Epithelial cell of alveolus of lung (primary cell): ENCODE data around the gene NEK1. TPM values are rescaled to one million over a fixed set of nuclear protein-coding genes. Genes with fewer than 3 reads are reported as not detected.

ENCODE experiments used
- total RNA-seq: library from RNA; depleted of rRNA; stranded (reverse); fragments of >200 nt; gene quantifications from 2 replicates; pipeline ENCODE4 v1.2.1, GENCODE V29; 2015

The NEK1 gene, protein sequence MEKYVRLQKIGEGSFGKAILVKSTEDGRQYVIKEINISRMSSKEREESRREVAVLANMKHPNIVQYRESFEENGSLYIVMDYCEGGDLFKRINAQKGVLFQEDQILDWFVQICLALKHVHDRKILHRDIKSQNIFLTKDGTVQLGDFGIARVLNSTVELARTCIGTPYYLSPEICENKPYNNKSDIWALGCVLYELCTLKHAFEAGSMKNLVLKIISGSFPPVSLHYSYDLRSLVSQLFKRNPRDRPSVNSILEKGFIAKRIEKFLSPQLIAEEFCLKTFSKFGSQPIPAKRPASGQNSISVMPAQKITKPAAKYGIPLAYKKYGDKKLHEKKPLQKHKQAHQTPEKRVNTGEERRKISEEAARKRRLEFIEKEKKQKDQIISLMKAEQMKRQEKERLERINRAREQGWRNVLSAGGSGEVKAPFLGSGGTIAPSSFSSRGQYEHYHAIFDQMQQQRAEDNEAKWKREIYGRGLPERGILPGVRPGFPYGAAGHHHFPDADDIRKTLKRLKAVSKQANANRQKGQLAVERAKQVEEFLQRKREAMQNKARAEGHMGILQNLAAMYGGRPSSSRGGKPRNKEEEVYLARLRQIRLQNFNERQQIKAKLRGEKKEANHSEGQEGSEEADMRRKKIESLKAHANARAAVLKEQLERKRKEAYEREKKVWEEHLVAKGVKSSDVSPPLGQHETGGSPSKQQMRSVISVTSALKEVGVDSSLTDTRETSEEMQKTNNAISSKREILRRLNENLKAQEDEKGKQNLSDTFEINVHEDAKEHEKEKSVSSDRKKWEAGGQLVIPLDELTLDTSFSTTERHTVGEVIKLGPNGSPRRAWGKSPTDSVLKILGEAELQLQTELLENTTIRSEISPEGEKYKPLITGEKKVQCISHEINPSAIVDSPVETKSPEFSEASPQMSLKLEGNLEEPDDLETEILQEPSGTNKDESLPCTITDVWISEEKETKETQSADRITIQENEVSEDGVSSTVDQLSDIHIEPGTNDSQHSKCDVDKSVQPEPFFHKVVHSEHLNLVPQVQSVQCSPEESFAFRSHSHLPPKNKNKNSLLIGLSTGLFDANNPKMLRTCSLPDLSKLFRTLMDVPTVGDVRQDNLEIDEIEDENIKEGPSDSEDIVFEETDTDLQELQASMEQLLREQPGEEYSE (N-terminal part only)
- 5.1 and 5.3 TPM in 2 replicates for total RNA-seq

DNA sequence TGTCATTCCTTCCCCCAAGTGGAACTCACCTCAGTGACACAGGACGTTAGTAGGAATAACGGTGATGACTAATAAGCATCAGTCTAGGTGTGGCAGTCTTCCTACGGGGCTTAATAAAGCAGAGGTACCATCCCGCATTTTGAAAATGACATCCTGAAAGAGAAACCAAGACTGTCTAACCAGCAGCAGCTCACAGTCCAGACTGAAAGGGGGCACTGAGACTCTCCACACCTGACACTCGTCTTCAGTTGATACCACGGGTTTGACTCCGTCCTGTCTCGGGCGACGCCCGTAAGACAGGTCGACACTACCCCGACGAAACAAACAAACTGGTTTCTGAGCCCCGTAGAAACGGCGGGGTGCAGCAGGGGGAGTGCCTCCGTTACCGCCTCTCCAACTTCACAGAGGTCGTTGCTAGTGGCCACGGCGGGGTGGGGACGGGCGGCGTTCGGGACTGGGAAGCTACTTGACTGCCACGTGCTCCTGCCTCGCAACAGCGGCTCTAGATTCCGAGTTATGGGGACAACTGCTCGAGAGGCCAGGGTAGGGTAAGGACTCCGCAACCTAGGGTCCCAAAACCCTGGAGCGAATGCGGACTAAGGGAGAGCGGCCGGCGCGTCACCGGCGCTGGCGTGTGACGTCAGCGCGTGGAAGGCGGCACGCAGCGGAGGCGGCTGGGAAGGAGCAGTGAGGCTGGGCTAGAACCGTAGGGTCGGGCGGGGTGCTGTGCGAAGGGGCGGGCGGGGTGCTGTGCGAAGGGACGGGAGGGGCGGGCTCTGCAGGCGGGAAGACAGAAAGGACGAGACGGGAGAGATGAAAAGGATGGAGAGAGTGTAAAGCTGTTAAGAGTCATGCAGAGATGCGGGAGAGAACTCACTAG, at the start of gene NEK1:
TSS of gene NEK1 (minus strand) at position 593 of the 880 bp plus-strand sequence. CDS start 9,953 bp downstream, outside the sequence.

DNA sequence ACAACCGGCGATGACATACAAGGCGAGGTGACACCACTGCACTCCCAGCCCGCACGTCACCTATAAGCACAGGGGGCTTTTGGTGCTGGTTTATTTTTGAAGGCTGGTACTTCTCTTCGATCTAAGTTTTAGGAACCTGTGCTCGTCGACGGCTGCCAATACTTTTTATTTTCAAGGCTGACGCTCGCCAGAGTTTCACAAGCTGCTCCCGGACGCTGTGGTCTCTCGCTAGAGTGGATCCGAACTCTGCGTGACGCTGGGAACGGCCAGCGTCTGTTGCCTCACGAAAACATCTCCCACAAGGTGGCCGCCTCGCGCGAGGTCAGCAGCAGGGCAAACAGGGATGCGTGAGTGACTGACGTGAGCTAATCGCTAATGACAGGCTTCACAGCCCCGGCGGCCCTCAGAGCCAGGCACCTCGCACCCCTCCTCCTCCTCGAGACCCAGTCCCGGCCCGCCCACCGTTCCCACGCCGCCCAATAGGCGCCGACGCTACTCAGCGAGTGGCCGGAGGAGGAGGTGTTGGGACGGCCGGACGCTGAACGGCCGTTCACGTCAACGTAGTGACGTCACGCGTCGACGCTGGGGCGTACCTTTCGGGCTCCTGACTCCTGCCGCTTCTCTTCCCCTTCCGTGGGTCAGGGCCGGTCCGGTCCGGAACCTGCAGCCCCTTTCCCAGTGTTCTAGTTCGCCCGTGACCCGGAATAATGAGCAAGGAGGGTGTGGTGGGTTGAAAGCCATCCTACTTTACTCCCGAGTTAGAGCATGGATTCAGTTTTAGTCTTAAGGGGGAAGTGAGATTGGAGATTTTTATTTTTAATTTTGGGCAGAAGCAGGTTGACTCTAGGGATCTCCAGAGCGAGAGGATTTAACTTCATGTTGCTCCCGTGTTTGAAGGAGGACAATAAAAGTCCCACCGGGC, 7.8 kb upstream of the NEK1 start, which contains the start of gene CLCN3:
TSS of gene CLCN3 (plus strand) at position 621 of the 922 bp plus-strand sequence. CDS start 15,351 bp downstream, outside the sequence.

Other genes with a start within 250 kb of the NEK1 start
- 27.9 and 35.8 TPM in 2 replicates for gene CLCN3, start 8.0 kb upstream of the NEK1 start, total RNA-seq
- gene HPF1, start 145.4 kb upstream of the NEK1 start, total RNA-seq, result 31.5 and 52.9 TPM in 2 replicates